HK-2 (cell line): ENCODE data around the gene SKOR1.

Experiments used
- DNase-seq: peaks from one replicate; pipeline ENCODE4 v3.0.0-alpha.2; 2018; ENCODE audit not compliant: unreplicated experiment

SKOR1 gene

GRCh38 chr15:67819636-67820035 lies 5.7 kb upstream of the SKOR1 start:
- DNase-seq: no peak

DNA sequence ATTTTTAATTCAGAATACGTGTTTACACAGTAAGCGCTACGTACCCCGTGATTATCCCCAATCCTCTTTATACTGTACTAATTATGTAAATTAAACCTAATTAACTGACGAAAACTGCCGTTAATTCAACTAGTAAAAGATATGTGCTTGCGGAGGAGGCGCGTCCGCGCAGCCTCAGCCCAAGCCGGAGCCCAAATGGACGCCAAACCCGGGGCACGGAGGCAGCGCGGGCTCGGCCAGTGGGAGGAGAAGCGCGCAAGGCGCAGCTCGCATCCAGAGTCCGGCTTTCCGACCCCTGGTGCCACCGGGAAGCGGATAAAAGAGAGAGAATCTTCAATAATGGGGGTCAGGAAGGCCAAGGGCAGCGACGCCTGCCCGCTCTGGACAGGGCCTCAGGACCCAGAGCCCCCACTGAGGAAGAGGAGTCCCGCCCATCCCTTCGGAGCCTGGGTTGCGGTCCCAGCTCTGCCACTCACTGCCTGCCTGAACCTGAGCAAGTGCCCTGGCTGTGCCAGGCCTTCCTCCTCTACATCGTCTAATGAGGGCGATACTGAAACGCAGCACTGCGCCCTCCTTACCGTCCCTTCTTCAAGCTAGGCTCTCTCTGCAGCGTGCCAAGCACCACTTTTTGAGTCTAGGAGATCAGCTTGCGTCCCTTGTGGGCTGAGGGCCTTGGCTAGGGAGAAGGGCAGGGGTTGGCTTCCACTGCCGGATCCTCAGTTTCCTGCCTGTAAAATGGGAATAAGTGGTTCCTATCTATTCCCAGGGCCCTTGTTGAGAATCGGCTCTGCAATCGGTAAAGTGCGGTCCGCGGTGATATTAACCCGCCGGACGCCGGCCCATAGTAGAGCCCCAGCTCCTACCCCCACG lies 5.0 kb upstream of the SKOR1 start:
- no peak for DNase-seq

GRCh38 chr15:67820992-67821783 lies 4.1 kb upstream of the SKOR1 start:
- no peak for DNase-seq

- DNase-seq: no peak
These were observed 3.4 kb upstream of the SKOR1 start for GRCh38 chr15:67821784-67822440.

GRCh38 chr15:67822537-67823313 lies 2.6 kb upstream of the SKOR1 start:
- no peak for DNase-seq

GRCh38 chr15:67823314-67824196 lies 1.8 kb upstream of the SKOR1 start:
- DNase-seq: no peak

- DNase-seq: no peak
These were observed 926 bp upstream of the SKOR1 start for GRCh38 chr15:67824197-67824968.

DNA sequence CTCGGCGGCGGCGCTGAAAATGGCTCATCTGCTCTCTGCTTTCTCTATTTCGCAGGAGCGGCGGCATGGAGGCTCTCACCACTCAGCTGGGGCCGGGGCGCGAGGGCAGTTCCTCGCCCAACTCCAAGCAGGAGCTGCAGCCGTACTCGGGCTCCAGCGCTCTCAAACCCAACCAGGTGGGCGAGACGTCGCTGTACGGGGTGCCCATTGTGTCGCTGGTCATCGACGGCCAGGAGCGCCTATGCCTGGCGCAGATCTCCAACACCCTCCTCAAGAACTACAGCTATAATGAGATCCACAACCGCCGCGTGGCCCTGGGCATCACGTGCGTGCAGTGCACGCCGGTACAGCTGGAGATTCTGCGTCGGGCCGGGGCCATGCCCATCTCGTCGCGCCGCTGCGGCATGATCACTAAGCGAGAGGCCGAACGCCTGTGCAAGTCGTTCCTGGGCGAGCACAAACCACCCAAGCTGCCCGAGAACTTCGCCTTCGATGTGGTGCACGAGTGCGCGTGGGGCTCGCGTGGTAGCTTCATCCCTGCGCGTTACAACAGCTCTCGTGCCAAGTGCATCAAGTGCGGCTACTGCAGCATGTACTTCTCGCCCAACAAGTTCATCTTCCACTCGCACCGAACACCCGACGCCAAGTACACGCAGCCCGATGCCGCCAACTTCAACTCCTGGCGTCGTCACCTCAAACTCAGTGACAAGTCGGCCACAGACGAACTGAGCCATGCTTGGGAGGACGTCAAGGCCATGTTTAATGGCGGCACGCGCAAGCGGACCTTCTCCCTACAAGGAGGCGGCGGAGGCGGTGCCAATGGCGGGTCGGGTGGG lies 790 bp downstream of the SKOR1 start:
- no peak for DNase-seq

DNA sequence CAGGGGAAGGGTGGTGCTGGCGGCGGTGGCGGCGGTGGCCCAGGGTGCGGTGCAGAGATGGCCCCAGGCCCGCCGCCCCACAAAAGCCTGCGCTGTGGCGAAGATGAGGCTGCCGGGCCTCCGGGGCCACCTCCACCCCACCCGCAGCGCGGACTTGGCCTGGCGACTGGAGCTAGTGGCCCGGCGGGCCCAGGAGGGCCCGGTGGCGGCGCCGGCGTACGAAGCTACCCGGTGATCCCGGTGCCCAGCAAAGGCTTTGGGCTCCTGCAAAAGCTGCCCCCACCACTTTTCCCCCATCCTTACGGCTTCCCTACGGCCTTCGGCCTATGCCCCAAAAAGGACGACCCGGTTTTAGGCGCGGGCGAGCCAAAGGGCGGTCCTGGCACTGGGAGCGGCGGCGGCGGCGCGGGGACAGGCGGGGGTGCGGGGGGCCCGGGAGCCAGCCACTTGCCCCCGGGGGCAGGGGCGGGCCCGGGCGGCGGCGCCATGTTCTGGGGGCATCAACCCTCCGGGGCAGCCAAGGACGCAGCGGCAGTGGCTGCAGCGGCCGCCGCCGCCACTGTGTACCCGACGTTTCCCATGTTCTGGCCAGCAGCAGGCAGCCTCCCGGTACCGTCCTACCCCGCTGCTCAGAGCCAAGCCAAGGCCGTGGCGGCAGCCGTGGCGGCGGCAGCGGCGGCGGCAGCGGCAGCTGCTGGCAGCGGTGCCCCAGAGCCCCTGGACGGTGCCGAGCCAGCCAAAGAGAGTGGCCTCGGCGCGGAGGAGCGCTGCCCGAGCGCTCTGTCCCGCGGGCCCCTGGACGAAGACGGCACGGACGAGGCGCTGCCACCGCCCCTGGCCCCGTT lies 1.6 kb downstream of the SKOR1 start:
- DNase-seq: no peak

DNA sequence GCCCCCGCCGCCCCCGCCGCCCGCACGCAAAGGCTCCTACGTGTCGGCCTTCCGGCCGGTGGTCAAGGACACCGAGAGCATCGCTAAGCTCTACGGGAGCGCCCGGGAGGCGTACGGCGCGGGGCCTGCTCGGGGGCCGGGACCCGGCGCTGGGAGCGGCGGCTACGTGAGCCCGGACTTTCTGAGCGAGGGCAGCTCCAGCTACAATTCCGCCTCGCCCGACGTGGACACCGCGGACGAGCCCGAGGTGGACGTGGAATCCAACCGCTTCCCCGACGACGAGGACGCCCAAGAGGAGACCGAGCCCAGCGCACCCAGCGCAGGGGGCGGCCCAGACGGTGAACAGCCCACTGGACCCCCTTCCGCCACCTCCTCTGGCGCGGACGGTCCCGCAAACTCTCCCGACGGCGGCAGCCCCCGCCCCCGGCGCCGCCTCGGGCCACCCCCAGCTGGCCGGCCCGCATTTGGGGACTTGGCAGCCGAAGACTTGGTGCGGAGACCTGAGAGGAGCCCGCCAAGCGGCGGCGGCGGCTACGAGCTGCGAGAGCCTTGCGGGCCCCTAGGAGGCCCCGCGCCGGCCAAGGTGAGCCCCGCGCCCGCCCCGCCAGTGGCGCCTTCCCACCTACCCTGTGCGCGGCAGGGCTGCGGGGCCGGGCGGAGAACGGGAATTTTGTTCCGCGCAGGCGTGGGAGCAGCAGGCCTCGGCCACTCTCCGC lies 2.4 kb downstream of the SKOR1 start:
- no peak for DNase-seq

- DNase-seq: no peak
These were observed 3.1 kb downstream of the SKOR1 start for GRCh38 chr15:67828278-67828968.

DNA sequence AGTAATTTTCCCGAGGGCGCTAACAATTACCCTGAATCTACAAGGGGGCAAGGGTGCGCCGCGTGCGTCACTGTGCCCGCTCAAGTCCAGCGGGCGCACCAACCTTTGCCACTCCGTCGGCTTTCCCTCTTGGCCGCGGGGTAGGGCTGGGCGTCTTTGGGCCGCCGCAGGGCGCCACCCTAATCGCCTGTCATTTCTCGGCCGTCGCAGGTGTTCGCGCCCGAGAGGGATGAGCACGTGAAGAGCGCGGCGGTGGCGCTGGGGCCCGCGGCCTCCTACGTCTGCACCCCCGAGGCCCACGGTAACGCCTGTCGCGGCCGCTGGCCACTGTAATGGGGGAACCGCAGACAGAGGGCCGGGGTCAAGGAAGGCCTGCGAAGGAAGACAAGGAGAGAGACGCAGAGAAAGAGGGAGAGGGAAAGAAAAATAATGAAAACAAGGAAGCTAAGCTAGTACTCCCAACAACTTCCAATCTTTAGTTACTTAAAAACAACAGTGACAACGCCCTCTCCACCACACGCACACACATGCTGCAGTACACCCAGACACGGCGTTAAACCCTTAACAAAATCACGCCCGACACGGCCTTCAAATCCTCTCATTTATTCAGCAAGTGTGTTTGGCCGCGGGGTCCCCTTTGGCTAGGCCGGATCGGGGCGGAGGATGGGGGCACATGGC lies 3.8 kb downstream of the SKOR1 start:
- no peak for DNase-seq

- no peak for DNase-seq
These were observed 4.6 kb downstream of the SKOR1 start for GRCh38 chr15:67829647-67830504.

DNA sequence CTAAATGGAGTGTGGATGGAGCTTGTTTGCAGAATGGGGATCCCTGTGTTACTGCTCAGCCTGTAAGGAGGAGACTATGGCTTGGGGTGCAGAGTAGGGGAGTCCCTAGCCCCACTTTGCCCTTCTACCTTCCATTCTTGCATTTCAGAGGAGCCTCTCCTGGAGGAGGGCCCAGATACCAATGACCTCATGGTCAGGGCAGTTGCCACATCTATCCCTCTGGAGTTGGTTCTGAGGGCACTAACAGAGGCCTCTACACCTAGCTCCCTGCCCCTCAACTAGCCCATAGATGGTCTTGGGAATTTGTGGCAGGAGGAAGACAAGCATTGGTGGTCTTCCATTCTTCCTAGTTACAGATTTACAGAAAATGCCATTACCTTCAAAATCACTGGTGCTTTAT lies 6.1 kb downstream of the SKOR1 start:
- no peak for DNase-seq

DNA sequence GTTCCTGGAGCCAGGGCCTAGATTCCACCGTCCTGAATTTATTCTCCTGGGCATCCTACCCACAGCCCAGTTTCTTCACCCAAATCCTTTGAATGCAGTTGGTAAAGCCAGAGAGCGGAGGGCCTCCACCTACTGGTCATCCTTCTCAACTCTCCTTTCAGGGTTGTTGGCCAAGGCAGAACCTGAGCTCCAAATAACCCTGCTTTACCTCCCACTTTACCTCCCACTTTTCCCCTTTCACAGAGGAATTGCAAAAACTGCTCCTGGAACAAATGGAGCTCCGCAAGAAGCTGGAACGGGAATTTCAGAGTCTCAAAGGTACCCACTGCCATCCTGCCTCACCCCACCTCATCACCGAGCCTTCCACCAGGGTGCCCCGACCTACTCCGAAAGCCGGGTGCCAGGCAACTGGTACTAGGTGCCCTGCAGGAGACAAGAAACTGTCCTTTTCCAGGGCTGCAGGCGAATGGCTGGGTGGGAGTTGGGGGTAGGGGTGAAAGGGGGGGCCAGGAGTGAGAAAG lies 6.8 kb downstream of the SKOR1 start:
- DNase-seq: no peak
